Tibial artery (tissue), 4 donors: ENCODE results near the gene ACVR1.

Experiments
- DNase-seq, 2 donors: peaks; one replicate each; pipeline ENCODE4 v3.0.0-alpha.2; 2019
- H3K27ac ChIP-seq, 2 donors: fragments of 200-600 bp; sonication (generic) in 1 of 2; 1 replicate in 1 of 2; 2 replicates in 1 of 2; pipeline ENCODE4 v1.5.1; 2018 to 2019; ENCODE audit warnings: mild to moderate bottlenecking in 1 of 2
- H3K27me3 ChIP-seq, 2 donors: fragments of 200-600 bp; sonication (generic) in 1 of 2; one replicate each; pipeline versions ENCODE4 v1.5.1 to v1.6.0; 2016 to 2019
- H3K36me3 ChIP-seq, 3 donors: fragments of 200-600 bp; sonication (generic) in 2 of 3; one replicate each; pipeline ENCODE4 v1.5.1; 2016 to 2019; ENCODE audit warnings: mild to moderate bottlenecking in 2 of 3
- H3K4me1 ChIP-seq, 4 donors: fragments of 200-600 bp; sonication (generic) in 2 of 4; 1 replicate in 3 of 4; 2 replicates in 1 of 4; pipeline ENCODE4 v1.5.1; 2016 to 2019
- H3K4me3 ChIP-seq, 2 donors: fragments of 200-600 bp; sonication (generic) in 1 of 2; 1 replicate in 1 of 2; 2 replicates in 1 of 2; pipeline ENCODE4 v1.5.1; 2018 to 2019; ENCODE audit warnings: mild to moderate bottlenecking in 2 of 2
- H3K9me3 ChIP-seq, 3 donors: fragments of 200-600 bp; sonication (generic) in 1 of 3; one replicate each; pipeline ENCODE4 v1.5.1; 2016 to 2019
- intact Hi-C: fragments of 100-400 bp; cut with DNase I; formaldehyde crosslinking; loops from one replicate; pipeline ENCODE4 v1.15.0; 2023; ENCODE audit warnings: low total_unique reads
- TF ChIP-seq, protein P1 (sequence below), 2 experiments: fragments of 200-600 bp in 1 of 2; fragments of 450-650 bp in 1 of 2; IDR thresholded peaks; one replicate each; pipeline ENCODE4 v1.5.1; 2017 to 2019; ENCODE audit warnings: antibody characterized with exemption in 2 of 2, mild to moderate bottlenecking in 1 of 2, moderate library complexity in 1 of 2

The ACVR1 gene

GRCh38 chr2:157838442-157839161, 37.5 kb downstream of the ACVR1 start:
- H3K36me3 ChIP-seq: no peaks in the 10 kb centered on the region
- peaks cover 0 to 83% (median 51%) of the 10 kb centered on the region in 4 donors for H3K4me1 ChIP-seq
- H3K4me3 ChIP-seq: peak overlapping the region; percentile 25 to 30
- intact Hi-C loops: no loop called here
- H3K9me3 ChIP-seq: no peaks in the 10 kb centered on the region
- DNase-seq: peak in 1 of 2 donors; percentile 65
- TF ChIP-seq, protein P1, sequence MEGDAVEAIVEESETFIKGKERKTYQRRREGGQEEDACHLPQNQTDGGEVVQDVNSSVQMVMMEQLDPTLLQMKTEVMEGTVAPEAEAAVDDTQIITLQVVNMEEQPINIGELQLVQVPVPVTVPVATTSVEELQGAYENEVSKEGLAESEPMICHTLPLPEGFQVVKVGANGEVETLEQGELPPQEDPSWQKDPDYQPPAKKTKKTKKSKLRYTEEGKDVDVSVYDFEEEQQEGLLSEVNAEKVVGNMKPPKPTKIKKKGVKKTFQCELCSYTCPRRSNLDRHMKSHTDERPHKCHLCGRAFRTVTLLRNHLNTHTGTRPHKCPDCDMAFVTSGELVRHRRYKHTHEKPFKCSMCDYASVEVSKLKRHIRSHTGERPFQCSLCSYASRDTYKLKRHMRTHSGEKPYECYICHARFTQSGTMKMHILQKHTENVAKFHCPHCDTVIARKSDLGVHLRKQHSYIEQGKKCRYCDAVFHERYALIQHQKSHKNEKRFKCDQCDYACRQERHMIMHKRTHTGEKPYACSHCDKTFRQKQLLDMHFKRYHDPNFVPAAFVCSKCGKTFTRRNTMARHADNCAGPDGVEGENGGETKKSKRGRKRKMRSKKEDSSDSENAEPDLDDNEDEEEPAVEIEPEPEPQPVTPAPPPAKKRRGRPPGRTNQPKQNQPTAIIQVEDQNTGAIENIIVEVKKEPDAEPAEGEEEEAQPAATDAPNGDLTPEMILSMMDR (IDR thresholded peaks at IDR 0.05): no peak
- H3K27me3 ChIP-seq: no peaks in the 10 kb centered on the region
- H3K27ac ChIP-seq: peak overlapping the region; percentile 62 to 65

DNA sequence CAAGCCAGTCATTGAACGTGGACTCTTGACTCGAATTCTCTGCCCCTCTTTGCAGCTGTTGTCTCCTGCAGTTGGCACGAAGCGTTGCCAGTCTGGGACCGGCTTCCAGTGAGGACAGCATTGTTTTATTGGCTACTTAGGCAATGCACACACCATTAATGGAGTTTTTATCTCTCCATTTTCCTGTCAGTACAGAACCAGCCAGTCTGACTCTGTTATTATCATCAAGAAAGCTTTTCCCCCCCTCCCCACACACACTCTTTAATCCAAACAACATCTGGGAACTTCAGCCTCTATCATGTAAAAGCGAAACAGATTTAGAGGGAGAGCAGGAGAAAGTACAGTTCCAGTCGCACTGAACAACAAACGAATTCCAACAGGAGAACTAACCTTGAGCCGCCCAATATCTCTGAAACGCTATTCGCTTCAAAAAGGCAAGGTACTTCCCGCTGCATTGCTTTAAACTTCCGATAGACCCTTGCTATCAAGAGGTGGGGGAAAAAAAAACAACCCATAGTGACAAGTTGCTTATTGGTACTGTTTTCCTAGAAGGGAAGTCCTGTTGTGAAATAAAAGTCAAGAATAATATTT, 38.2 kb downstream of the ACVR1 start:
- H3K4me3 ChIP-seq: peak overlapping the region; percentile 25 to 30
- intact Hi-C loops: no loop called here
- peaks cover 0 to 83% (median 48%) of the 10 kb centered on the region in 4 donors for H3K4me1 ChIP-seq

DNA sequence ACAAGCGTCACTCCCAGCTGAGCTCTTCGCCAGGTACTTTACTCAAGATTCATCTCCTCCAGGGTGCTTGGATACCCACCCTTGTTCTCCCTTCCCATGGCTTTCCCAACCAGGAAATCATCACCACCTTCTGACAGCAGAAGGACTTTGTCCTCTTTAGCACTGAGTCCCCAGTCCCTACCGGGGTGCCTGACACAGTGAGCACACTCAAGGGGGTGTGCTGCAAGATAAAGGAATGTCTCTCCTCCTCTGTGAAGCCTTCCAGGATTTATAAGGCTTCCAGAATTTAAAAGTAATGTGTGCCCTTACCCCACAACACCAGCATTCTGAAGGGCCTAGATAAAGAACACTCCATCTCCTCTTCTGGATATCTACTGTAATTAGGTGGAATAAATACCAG, 39.6 kb downstream of the ACVR1 start:
- Histone ChIP-seq H3K4me3 (no peak overlapping the region), H3K27ac (no peak overlapping the region), H3K27me3 (no peaks in the 10 kb centered on the region), H3K9me3 (no peaks in the 10 kb centered on the region), H3K4me1 (peaks cover 0 to 83% (median 50%) of the 10 kb centered on the region in 4 donors), H3K36me3 (no peaks in the 10 kb centered on the region)
- TF ChIP-seq, protein P1 (IDR thresholded peaks at IDR 0.05): no peak
- intact Hi-C loops: no loop called here
- DNase-seq: no peak

More for the DNA sequence above, 38.2 kb downstream of the ACVR1 start:
- Histone ChIP-seq H3K36me3 (no peaks in the 10 kb centered on the region), H3K27me3 (no peaks in the 10 kb centered on the region), H3K27ac (peak overlapping the region; percentile 62 to 65), H3K9me3 (no peaks in the 10 kb centered on the region)
- peak in 1 of 2 donors; percentile 23 for DNase-seq
- TF ChIP-seq, protein P1 (IDR thresholded peaks at IDR 0.05): no peak

GRCh38 chr2:157835425-157835824, 40.7 kb downstream of the ACVR1 start:
- H3K9me3 ChIP-seq: no peaks in the 10 kb centered on the region
- intact Hi-C loops: no loop called here
- no peak overlapping the region for H3K27ac ChIP-seq
- H3K36me3 ChIP-seq: no peaks in the 10 kb centered on the region
- H3K4me1 ChIP-seq: peaks cover 0 to 83% (median 50%) of the 10 kb centered on the region in 4 donors
- TF ChIP-seq, protein P1 (IDR thresholded peaks at IDR 0.05): no peak
- DNase-seq: no peak
- no peaks in the 10 kb centered on the region for H3K27me3 ChIP-seq
- H3K4me3 ChIP-seq: no peak overlapping the region

DNA sequence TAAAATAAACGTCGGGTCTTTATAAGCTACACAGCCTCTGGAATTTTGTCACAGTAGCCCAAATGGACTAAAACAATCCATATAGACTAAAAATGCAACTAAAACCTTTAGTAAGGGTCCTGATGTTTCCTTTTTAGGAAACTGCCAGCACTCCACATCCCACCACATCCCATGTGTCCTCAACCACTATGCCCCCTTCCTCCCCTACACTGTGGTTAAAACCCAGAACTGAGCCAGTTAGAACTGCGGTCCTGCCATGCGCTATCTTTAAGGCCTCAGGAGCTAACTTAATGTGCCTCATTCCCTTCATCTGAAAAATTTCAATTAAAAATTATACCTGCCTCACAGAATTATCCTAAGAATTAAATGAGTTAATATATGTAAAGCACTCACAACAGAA, 41.1 kb downstream of the ACVR1 start:
- Histone ChIP-seq H3K36me3 (no peaks in the 10 kb centered on the region), H3K4me3 (no peak overlapping the region), H3K27ac (no peak overlapping the region), H3K4me1 (peaks cover 0 to 83% (median 46%) of the 10 kb centered on the region in 4 donors), H3K9me3 (no peaks in the 10 kb centered on the region), H3K27me3 (no peaks in the 10 kb centered on the region)
- TF ChIP-seq, protein P1 (IDR thresholded peaks at IDR 0.05): no peak
- DNase-seq: no peak
- intact Hi-C loops: no loop called here
